ENCODE results near the gene GRM7. TPM values are rescaled to one million over a fixed set of nuclear protein-coding genes. Genes with fewer than 3 reads are reported as not detected.

The GRM7 gene
- total RNA-seq, 1 experiment from 2014 or later = not detected

DNA sequence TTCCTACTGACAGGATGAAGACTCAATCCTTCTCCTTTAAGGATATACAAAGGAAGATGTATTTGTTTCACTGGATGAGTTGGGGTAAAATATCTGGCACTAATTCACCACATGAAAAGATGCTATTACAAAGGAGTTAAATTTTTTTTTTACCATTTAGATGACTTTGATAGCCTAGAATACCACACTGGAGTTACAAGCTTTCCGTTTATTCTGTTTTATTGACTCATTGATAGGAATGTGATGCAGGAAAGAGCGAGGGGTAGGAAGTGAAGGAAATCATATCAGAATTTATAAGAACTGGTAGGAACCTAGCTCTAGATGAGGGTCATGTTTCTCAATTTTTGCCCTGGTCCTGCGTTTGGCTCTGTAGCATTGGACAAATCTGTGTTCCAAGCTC is 427.2 kb downstream of the GRM7 start:
- Histone ChIP-seq H3K4me3 (no peak overlapping the region), H3K4me1 (replicated peaks) (no peaks in the 10 kb centered on the region), H3K27me3 (replicated peaks) (no peaks in the 10 kb centered on the region), H3K27ac (no peak overlapping the region), H3K9me3 (replicated peaks) (no peaks in the 10 kb centered on the region), H3K36me3 (no peaks in the 10 kb centered on the region)
- DNase-seq (ENCODE audit: low read depth in 1 of 2, low spot score in 2 of 2) = no peak

GRCh38 chr3:7289121-7289520 is 428.2 kb downstream of the GRM7 start:
- H3K4me1 ChIP-seq (replicated peaks) = no peaks in the 10 kb centered on the region
- DNase-seq (ENCODE audit: low read depth in 1 of 2, low spot score in 2 of 2) = no peak
- H3K27me3 ChIP-seq (replicated peaks) = no peaks in the 10 kb centered on the region
- H3K36me3 ChIP-seq = no peaks in the 10 kb centered on the region
- H3K9me3 ChIP-seq (replicated peaks) = no peaks in the 10 kb centered on the region
- H3K4me3 ChIP-seq = no peak overlapping the region
- H3K27ac ChIP-seq = no peak overlapping the region

- Histone ChIP-seq H3K9me3 (replicated peaks) (no peaks in the 10 kb centered on the region), H3K4me3 (no peak overlapping the region), H3K4me1 (replicated peaks) (no peaks in the 10 kb centered on the region), H3K27me3 (replicated peaks) (no peaks in the 10 kb centered on the region), H3K36me3 (no peaks in the 10 kb centered on the region), H3K27ac (no peak overlapping the region)
- DNase-seq (ENCODE audit: low read depth in 1 of 2, low spot score in 2 of 2) = no peak
Observed at GRCh38 chr3:7290077-7290825, 429.3 kb downstream of the GRM7 start.

DNA sequence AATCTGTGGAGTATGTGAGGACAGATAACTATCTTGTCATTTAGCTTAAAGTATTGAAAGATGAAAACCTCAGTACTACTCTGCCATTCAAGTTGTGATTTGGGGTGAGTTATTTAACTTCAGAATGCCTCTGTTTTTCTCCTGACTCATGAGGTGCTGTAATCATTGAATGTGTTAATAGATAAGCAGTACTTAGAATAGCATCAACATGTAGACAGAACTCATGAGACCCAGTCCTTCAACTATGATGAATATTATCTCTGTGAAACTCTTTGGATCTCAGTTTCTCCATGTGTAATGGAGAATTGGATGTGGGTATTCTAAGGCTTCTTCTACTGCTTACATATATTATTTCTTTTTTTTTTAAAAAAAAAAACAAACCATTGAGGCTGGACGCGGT is 431.4 kb downstream of the GRM7 start:
- Histone ChIP-seq H3K27ac (no peak overlapping the region), H3K36me3 (no peaks in the 10 kb centered on the region), H3K4me3 (no peak overlapping the region), H3K9me3 (replicated peaks) (no peaks in the 10 kb centered on the region), H3K4me1 (replicated peaks) (no peaks in the 10 kb centered on the region), H3K27me3 (replicated peaks) (no peaks in the 10 kb centered on the region)
- DNase-seq (ENCODE audit: low read depth in 1 of 2, low spot score in 2 of 2) = no peak

DNA sequence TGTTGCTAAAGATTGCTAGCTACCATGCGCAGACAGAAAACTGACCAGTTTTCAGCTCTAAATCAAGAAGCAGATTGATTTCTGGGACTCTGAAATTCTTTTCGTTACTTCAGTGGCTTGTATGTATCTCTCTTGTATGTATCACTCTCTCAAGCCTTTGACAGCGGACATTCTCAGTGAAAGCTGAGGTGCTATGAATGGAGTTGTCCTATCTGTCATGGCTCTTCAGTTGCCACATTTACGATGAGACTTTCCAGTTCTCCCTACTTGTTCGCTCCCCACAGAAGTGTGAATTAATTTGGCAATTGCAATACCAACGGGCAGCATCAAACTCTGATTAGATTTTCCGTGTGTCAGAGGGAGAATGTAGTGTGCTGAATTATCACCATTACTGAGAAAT is 432.4 kb downstream of the GRM7 start:
- no peaks in the 10 kb centered on the region for H3K9me3 ChIP-seq (replicated peaks)
- H3K27ac ChIP-seq = no peak overlapping the region
- H3K27me3 ChIP-seq (replicated peaks) = no peaks in the 10 kb centered on the region
- no peaks in the 10 kb centered on the region for H3K4me1 ChIP-seq (replicated peaks)
- no peak for DNase-seq (ENCODE audit: low read depth in 1 of 2, low spot score in 2 of 2)
- H3K4me3 ChIP-seq = no peak overlapping the region
- H3K36me3 ChIP-seq = no peaks in the 10 kb centered on the region

GRCh38 chr3:7305561-7305960 is 444.6 kb downstream of the GRM7 start:
- Histone ChIP-seq H3K4me1 (replicated peaks) (no peaks in the 10 kb centered on the region), H3K4me3 (no peak overlapping the region), H3K36me3 (no peaks in the 10 kb centered on the region), H3K9me3 (replicated peaks) (no peaks in the 10 kb centered on the region), H3K27ac (no peak overlapping the region), H3K27me3 (replicated peaks) (no peaks in the 10 kb centered on the region)
- DNase-seq (ENCODE audit: low read depth in 1 of 2, low spot score in 2 of 2) = no peak

DNA sequence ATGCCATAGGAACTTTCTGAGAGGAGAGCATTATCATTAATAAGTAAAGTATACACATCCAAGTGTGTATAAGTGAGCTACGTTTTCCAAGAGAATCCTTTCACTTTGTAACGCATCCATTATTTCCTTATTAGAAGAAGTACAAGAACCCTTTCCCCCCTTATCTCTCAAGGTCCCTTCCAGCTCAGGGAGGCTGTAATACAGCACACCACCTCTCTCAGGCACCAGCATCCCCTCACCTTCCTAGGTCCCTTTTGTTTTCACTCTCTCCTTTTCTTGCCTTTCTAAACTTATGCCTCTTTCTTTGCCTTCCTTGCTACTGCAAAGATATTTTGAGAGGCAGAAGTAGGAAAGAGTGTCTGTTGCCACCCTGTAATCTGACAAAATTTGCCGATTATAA is 446.0 kb downstream of the GRM7 start:
- no peak for DNase-seq (ENCODE audit: low read depth in 1 of 2, low spot score in 2 of 2)
- Histone ChIP-seq H3K9me3 (replicated peaks) (no peaks in the 10 kb centered on the region), H3K27me3 (replicated peaks) (no peaks in the 10 kb centered on the region), H3K27ac (no peak overlapping the region), H3K4me1 (replicated peaks) (no peaks in the 10 kb centered on the region), H3K4me3 (no peak overlapping the region), H3K36me3 (no peaks in the 10 kb centered on the region)

- no peaks in the 10 kb centered on the region for H3K4me1 ChIP-seq (replicated peaks)
- no peak overlapping the region for H3K4me3 ChIP-seq
- no peaks in the 10 kb centered on the region for H3K27me3 ChIP-seq (replicated peaks)
- no peak for DNase-seq (ENCODE audit: low read depth in 1 of 2, low spot score in 2 of 2)
- no peak overlapping the region for H3K27ac ChIP-seq
- no peaks in the 10 kb centered on the region for H3K9me3 ChIP-seq (replicated peaks)
- no peaks in the 10 kb centered on the region for H3K36me3 ChIP-seq
Observed at GRCh38 chr3:7307410-7307809, 446.5 kb downstream of the GRM7 start.

DNA sequence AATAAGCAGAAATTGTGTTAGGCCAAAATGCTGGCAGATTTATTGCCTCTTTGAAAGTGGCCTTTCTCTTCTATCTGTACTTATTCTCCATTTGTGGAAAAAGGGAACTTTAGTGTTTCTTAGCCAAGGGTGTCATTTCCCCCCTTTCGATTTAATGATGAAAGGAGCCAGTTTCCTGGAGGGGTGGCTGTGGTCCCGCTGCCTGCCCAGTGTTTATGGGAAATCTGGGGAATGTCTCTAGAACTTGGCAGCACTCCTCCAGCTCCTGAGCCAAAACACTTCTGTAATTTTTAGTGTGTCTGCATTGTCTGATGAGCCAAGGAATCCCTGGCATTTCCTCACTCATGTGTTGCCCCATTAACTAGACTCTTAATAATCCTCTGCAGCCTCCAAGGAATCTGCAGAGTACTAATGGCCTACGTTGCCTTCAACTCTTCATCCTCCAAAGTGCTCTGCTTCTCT is 448.8 kb downstream of the GRM7 start:
- Histone ChIP-seq H3K4me3 (no peak overlapping the region), H3K27me3 (replicated peaks) (no peaks in the 10 kb centered on the region), H3K4me1 (replicated peaks) (no peaks in the 10 kb centered on the region), H3K9me3 (replicated peaks) (no peaks in the 10 kb centered on the region), H3K27ac (no peak overlapping the region), H3K36me3 (no peaks in the 10 kb centered on the region)
- DNase-seq (ENCODE audit: low read depth in 1 of 2, low spot score in 2 of 2) = no peak

DNA sequence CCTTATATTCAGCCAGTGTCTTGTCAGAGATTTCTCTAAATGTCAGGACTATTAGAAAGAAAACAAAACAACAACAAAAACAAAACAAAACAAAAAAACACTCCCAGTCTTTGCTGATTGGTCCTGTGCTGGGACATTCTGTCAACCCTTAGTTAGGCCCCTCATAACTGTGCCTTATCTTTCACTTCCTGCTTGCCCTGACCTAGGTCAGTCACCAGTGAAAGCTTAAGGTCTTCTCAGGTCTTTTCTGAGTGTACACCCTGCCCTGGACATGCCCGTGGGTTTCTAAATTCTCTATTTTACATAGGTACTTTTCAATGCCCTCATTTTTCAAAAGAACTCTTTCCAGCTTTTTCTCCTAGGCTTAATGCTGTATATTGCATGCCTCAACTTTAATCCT is 454.1 kb downstream of the GRM7 start:
- Histone ChIP-seq H3K9me3 (replicated peaks) (no peaks in the 10 kb centered on the region), H3K27me3 (replicated peaks) (no peaks in the 10 kb centered on the region), H3K4me3 (no peak overlapping the region), H3K36me3 (no peaks in the 10 kb centered on the region), H3K4me1 (replicated peaks) (no peaks in the 10 kb centered on the region), H3K27ac (no peak overlapping the region)
- DNase-seq (ENCODE audit: low read depth in 1 of 2, low spot score in 2 of 2) = no peak

DNA sequence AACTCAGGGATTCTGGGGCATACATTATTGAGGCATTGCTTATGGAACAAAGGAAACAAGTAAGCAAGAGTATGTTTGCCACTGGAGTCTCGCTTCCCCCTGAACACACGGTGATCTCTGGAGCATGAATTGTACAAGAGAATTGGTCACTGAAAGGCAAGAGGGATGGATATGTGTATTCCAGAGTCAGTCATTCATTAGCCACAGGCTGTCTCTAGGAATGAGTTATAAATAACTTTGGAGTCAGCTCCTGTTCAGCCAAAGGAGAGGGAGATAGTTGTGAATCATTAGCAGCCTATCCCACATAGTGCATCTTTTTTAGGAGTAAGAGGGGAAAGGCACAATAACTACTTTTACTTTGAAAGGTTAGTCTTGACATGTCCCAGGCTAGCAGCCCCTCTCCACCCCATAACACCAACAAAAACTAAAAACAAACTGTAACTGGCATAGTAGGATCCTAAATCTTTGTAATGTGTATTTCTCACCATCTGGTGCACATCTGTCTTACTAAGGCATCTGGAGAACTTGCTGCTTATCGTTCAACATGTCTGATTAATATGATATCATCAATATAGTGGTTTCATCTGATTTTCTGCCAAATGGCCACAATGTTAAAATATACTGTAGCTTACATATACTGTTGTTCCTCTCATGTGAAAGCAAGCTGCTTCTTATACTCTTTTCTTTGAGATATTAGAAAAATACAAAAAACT is 462.2 kb downstream of the GRM7 start:
- no peak for DNase-seq (ENCODE audit: low read depth in 1 of 2, low spot score in 2 of 2)
- no peak overlapping the region for H3K4me3 ChIP-seq
- H3K27ac ChIP-seq = no peak overlapping the region
- no peaks in the 10 kb centered on the region for H3K4me1 ChIP-seq (replicated peaks)
- no peaks in the 10 kb centered on the region for H3K9me3 ChIP-seq (replicated peaks)
- no peaks in the 10 kb centered on the region for H3K27me3 ChIP-seq (replicated peaks)
- H3K36me3 ChIP-seq = no peaks in the 10 kb centered on the region

- no peaks in the 10 kb centered on the region for H3K27me3 ChIP-seq (replicated peaks)
- no peak overlapping the region for H3K27ac ChIP-seq
- no peaks in the 10 kb centered on the region for H3K36me3 ChIP-seq
- DNase-seq (ENCODE audit: low read depth in 1 of 2, low spot score in 2 of 2) = no peak
- H3K4me1 ChIP-seq (replicated peaks) = no peaks in the 10 kb centered on the region
- no peak overlapping the region for H3K4me3 ChIP-seq
- H3K9me3 ChIP-seq (replicated peaks) = no peaks in the 10 kb centered on the region
Observed at GRCh38 chr3:7328339-7328738, 467.4 kb downstream of the GRM7 start.

- Histone ChIP-seq H3K27me3 (replicated peaks) (no peaks in the 10 kb centered on the region), H3K4me1 (replicated peaks) (no peaks in the 10 kb centered on the region), H3K36me3 (no peaks in the 10 kb centered on the region), H3K9me3 (replicated peaks) (no peaks in the 10 kb centered on the region), H3K27ac (no peak overlapping the region), H3K4me3 (no peak overlapping the region)
- no peak for DNase-seq (ENCODE audit: low read depth in 1 of 2, low spot score in 2 of 2)
Observed at GRCh38 chr3:7332696-7333095, 471.8 kb downstream of the GRM7 start.

- no peaks in the 10 kb centered on the region for H3K9me3 ChIP-seq (replicated peaks)
- H3K4me3 ChIP-seq = no peak overlapping the region
- DNase-seq (ENCODE audit: low read depth in 1 of 2, low spot score in 2 of 2) = no peak
- no peak overlapping the region for H3K27ac ChIP-seq
- no peaks in the 10 kb centered on the region for H3K27me3 ChIP-seq (replicated peaks)
- H3K4me1 ChIP-seq (replicated peaks) = no peaks in the 10 kb centered on the region
- no peaks in the 10 kb centered on the region for H3K36me3 ChIP-seq
Observed at GRCh38 chr3:7333125-7333524, 472.2 kb downstream of the GRM7 start.

Measured in SJSA1 (cell line).